ENCODE measurements around the gene PLSCR5.

PLSCR5 gene

DNA sequence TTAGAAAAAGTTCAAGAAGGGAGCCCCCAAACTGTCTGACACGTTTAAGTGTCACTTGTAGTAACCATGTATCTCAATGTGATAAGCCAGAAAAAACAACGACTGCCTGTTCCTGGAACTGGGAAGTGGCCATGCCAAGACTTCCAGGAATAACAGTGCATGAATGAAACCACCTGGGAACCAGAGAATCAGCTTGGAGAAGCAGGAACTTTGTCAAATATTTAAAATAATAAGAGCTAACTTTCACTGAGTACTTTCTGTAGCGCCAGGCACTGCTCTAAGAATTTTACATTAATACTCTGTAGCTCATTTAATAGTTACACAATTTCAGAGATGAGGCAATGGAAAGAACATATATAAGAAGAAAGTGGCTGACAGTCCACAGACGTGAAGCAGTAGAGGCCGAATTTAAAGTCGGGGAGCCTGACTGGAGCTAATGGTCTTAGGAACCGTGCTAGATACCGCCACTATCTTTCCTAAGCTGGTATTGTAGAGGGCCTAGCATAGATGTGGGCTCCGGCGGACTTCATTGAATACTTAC is 61.6 kb downstream of the PLSCR5 start:
- DNase-seq, result no peak

DNA sequence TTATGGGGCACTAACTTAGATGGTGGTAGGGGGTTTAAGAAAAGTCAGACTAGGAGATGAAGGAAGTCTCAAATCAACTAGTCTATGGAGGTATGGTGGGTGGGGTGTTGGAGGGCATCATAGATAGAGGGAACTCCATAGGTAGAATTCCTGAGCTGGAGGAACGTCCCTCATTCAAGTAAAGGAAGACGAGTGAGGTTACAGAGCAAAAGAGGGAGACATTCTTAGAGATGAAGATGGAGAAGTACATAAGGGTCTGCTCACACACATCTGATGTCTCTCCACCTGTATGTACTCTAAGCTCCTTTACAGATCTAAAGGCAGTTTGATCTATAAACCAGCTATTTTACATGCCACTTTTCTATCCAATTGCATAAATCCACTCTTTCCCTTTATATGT is 62.2 kb downstream of the PLSCR5 start:
- DNase-seq, result no peak

- DNase-seq, result no peak
These were observed 63.0 kb downstream of the PLSCR5 start for GRCh38 chr3:146542179-146542578.

- no peak for DNase-seq
These were observed 64.2 kb downstream of the PLSCR5 start for GRCh38 chr3:146540978-146541377.

DNA sequence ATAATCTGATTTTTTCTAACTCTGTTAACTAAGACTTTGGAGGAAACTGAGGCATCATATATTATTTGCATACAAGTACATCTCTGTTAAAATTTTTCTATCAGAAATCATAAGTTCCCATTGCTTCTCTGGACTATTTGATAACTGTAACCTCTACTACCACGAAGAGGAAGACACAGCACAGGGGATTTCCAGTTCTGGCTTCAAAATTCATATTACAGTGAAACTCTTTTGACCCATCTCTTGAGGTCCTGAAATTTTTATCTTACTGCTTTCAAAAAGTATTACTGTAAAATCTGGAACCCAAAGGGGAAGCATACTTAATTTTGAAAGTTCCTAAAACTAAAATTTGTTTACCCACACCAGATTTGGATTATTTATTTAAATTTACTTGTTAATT is 64.9 kb downstream of the PLSCR5 start:
- no peak for DNase-seq

DNA sequence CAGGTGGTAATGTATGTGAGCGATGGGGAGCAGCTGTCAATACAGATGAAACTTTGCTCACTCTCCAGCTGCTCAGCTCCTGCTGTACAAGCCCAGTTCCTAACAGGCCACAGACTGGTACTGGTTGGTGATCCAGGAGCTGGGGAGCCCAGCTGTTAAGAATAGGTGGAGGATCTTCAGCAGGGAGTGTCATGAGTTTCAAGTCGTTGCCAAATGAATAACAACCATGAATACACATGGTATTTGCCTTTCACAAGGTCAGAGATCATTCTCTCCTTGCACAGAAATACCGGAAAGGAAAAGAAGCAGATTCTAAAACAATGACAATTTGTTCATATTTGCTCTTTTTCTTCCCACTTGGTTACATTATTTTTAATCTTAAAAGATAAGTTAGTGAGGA is 65.8 kb downstream of the PLSCR5 start:
- DNase-seq, result no peak

DNA sequence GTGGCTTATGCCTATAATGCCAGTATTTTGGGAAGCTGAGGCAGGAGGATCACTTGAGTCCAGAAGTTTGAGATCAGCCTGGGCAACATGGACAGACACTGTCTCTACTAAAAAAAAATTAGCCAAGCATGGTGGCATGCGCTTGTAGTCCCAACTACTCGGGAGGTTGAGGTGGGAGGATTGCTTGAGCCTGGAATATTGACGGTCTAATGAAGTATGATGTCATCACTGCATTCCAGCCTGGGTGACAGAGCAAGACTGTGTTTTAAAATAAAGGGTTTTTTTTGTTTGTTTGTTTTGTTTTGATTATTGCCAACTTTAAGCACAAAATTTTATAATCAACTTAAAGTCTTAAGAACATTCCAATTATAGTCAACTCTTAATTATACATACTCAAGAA is 67.5 kb downstream of the PLSCR5 start:
- DNase-seq, result no peak

- no peak for DNase-seq
These were observed 68.5 kb downstream of the PLSCR5 start for GRCh38 chr3:146536681-146537080.

All from NCI-H1092 (cell line).